ENCODE data around the gene MEGF11.

Gene MEGF11

GRCh38 chr15:66163553-66163952 lies 90.0 kb downstream of the MEGF11 start:
- no peaks in the 10 kb centered on the region for H3K27me3 ChIP-seq (ENCODE audit: insufficient read depth, low read length, poor library complexity, severe bottlenecking)
- H3K4me1 ChIP-seq (ENCODE audit: insufficient read depth, low read length, poor library complexity, severe bottlenecking) = peaks cover 9% of the 10 kb centered on the region
- no peaks in the 10 kb centered on the region for H3K79me2 ChIP-seq (ENCODE audit: insufficient read depth, low read length)
- H2AFZ ChIP-seq (ENCODE audit: low read length) = no peak overlapping the region
- no peaks in the 10 kb centered on the region for H4K20me1 ChIP-seq (ENCODE audit: insufficient read depth, low read length, poor library complexity, severe bottlenecking)
- no peak overlapping the region for H3K9ac ChIP-seq (ENCODE audit: low read depth, low read length, poor library complexity, severe bottlenecking)
- H3K36me3 ChIP-seq (ENCODE audit: insufficient read depth, low read length) = no peaks in the 10 kb centered on the region
- H3K9me3 ChIP-seq (ENCODE audit: insufficient read depth, low read depth, low read length) = no peaks in the 10 kb centered on the region
- H3K9me2 ChIP-seq (replicated peaks; ENCODE audit: low read depth, low read length) = no peaks in the 10 kb centered on the region
- no peak overlapping the region for H3K4me2 ChIP-seq (ENCODE audit: low read depth, low read length, poor library complexity, severe bottlenecking)
- no peaks in the 10 kb centered on the region for H3F3A ChIP-seq (ENCODE audit: low read depth)
- H3K4me3 ChIP-seq (ENCODE audit: low read length, poor library complexity, severe bottlenecking) = no peak overlapping the region
- TF ChIP-seq EZH2phosphoT487 (IDR thresholded peaks at IDR 0.05; ENCODE audit: borderline replicate concordance) = no peak
- TF ChIP-seq, protein P1, sequence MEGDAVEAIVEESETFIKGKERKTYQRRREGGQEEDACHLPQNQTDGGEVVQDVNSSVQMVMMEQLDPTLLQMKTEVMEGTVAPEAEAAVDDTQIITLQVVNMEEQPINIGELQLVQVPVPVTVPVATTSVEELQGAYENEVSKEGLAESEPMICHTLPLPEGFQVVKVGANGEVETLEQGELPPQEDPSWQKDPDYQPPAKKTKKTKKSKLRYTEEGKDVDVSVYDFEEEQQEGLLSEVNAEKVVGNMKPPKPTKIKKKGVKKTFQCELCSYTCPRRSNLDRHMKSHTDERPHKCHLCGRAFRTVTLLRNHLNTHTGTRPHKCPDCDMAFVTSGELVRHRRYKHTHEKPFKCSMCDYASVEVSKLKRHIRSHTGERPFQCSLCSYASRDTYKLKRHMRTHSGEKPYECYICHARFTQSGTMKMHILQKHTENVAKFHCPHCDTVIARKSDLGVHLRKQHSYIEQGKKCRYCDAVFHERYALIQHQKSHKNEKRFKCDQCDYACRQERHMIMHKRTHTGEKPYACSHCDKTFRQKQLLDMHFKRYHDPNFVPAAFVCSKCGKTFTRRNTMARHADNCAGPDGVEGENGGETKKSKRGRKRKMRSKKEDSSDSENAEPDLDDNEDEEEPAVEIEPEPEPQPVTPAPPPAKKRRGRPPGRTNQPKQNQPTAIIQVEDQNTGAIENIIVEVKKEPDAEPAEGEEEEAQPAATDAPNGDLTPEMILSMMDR (conservative IDR thresholded peaks at IDR 0.05; ENCODE audit: low read length) = no peak

GRCh38 chr15:66162286-66162685 lies 91.3 kb downstream of the MEGF11 start:
- H3K27me3 ChIP-seq (ENCODE audit: insufficient read depth, low read length, poor library complexity, severe bottlenecking) = no peaks in the 10 kb centered on the region
- no peak overlapping the region for H3K4me2 ChIP-seq (ENCODE audit: low read depth, low read length, poor library complexity, severe bottlenecking)

DNA sequence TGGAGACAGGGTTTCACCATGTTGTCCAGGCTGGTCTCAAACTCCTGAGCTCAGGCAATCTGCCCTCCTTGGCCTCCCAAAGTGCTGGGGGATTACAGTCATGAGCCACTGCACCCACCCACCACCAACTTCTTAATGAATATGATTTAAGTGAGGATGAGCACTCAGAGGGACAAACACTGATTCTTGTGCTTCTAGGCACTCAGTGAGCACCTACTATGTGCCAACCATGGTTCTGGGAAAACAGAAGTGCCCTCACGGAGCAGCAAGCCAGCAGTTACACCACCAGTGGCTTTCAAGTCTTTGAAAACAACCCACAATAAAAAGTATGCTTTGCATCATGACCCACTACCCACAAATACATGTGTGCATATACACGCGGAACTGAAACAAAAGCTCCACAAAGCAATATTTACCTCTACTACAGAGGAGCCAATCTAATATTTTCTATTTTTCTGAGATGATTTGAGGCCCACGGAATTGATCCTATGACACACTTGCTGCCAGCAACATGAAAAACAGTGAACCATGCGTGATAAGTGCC lies 91.9 kb downstream of the MEGF11 start:
- Histone ChIP-seq H3K9me2 (replicated peaks; ENCODE audit: low read depth, low read length) (no peaks in the 10 kb centered on the region), H2AFZ (ENCODE audit: low read length) (no peak overlapping the region), H3K27me3 (ENCODE audit: insufficient read depth, low read length, poor library complexity, severe bottlenecking) (no peaks in the 10 kb centered on the region), H3K9ac (ENCODE audit: low read depth, low read length, poor library complexity, severe bottlenecking) (no peak overlapping the region), H3K4me2 (ENCODE audit: low read depth, low read length, poor library complexity, severe bottlenecking) (no peak overlapping the region), H3K79me2 (ENCODE audit: insufficient read depth, low read length) (no peaks in the 10 kb centered on the region), H3K9me3 (ENCODE audit: insufficient read depth, low read depth, low read length) (no peaks in the 10 kb centered on the region), H3K36me3 (ENCODE audit: insufficient read depth, low read length) (no peaks in the 10 kb centered on the region), H3K4me1 (ENCODE audit: insufficient read depth, low read length, poor library complexity, severe bottlenecking) (peaks cover 2% of the 10 kb centered on the region), H3K4me3 (ENCODE audit: low read length, poor library complexity, severe bottlenecking) (no peak overlapping the region), H4K20me1 (ENCODE audit: insufficient read depth, low read length, poor library complexity, severe bottlenecking) (no peaks in the 10 kb centered on the region), H3F3A (ENCODE audit: low read depth) (no peaks in the 10 kb centered on the region)
- TF ChIP-seq EZH2phosphoT487 (IDR thresholded peaks at IDR 0.05; ENCODE audit: borderline replicate concordance) = no peak
- TF ChIP-seq, protein P1 (conservative IDR thresholded peaks at IDR 0.05; ENCODE audit: low read length) = no peak

More at GRCh38 chr15:66162286-66162685, 91.3 kb downstream of the MEGF11 start:
- Histone ChIP-seq H3K4me3 (ENCODE audit: low read length, poor library complexity, severe bottlenecking) (no peak overlapping the region), H3K36me3 (ENCODE audit: insufficient read depth, low read length) (no peaks in the 10 kb centered on the region), H4K20me1 (ENCODE audit: insufficient read depth, low read length, poor library complexity, severe bottlenecking) (no peaks in the 10 kb centered on the region), H3K9me2 (replicated peaks; ENCODE audit: low read depth, low read length) (no peaks in the 10 kb centered on the region), H3K4me1 (ENCODE audit: insufficient read depth, low read length, poor library complexity, severe bottlenecking) (no peaks in the 10 kb centered on the region), H2AFZ (ENCODE audit: low read length) (no peak overlapping the region), H3K9me3 (ENCODE audit: insufficient read depth, low read depth, low read length) (no peaks in the 10 kb centered on the region), H3K79me2 (ENCODE audit: insufficient read depth, low read length) (no peaks in the 10 kb centered on the region), H3F3A (ENCODE audit: low read depth) (no peaks in the 10 kb centered on the region), H3K9ac (ENCODE audit: low read depth, low read length, poor library complexity, severe bottlenecking) (no peak overlapping the region)
- no peak for TF ChIP-seq EZH2phosphoT487 (IDR thresholded peaks at IDR 0.05; ENCODE audit: borderline replicate concordance)
- TF ChIP-seq, protein P1 (conservative IDR thresholded peaks at IDR 0.05; ENCODE audit: low read length) = no peak
